OCI-LY3 (cell line): ENCODE measurements around the gene HTR7.

Source experiments
- H2AFZ ChIP-seq: fragments of 200-600, 300-600 bp; shearing (Covaris generic); 2 replicates; pipeline ENCODE4 v1.6.0; 2014; ENCODE audit warnings: antibody characterized with exemption, low read depth, low read length
- H3K27ac ChIP-seq: fragments of 200-600, 300-600 bp; sonication (generic); 2 replicates; pipeline ENCODE4 v1.5.1; 2014; ENCODE audit warnings: mild to moderate bottlenecking, low read length, moderate library complexity, mixed read lengths
- H3K27me3 ChIP-seq: fragments of 200-600, 300-600 bp; sonication (generic); 2 replicates; pipeline ENCODE4 v1.6.1; 2014; ENCODE audit warnings: low read depth, low read length, mixed read lengths
- H3K36me3 ChIP-seq: fragments of 200-600, 300-600 bp; sonication (generic); replicated peaks from 2 replicates; pipeline ENCODE3; 2014; ENCODE audit warnings: low read depth, low read length, mixed read lengths
- H3K4me1 ChIP-seq: fragments of 300-600, 200-600 bp; sonication (generic); 2 replicates; pipeline ENCODE4 v1.6.1; 2014; ENCODE audit warnings: low read length, mixed read lengths
- H3K4me2 ChIP-seq: fragments of 200-600, 300-600 bp; sonication (generic); 2 replicates; pipeline ENCODE4 v1.6.1; 2014; ENCODE audit warnings: low read length, mixed read lengths
- H3K4me3 ChIP-seq: fragments of 300-600, 200-600 bp; sonication (generic); 2 replicates; pipeline ENCODE4 v1.5.1; 2014; ENCODE audit warnings: antibody characterized with exemption, mild to moderate bottlenecking, low read length, moderate library complexity
- H3K79me2 ChIP-seq: fragments of 300-600, 200-600 bp; shearing (Covaris generic); 2 replicates; pipeline ENCODE4 v1.6.1; 2014; ENCODE audit warnings: mild to moderate bottlenecking, low read length, mixed read lengths
- H3K9ac ChIP-seq: fragments of 300-600, 200-600 bp; shearing (Covaris generic); 2 replicates; pipeline ENCODE4 v1.6.0; 2014; ENCODE audit warnings: mild to moderate bottlenecking, low read length, moderate library complexity
- H3K9me3 ChIP-seq: fragments of 200-600, 300-600 bp; shearing (Covaris generic); 2 replicates; pipeline ENCODE4 v1.6.1; 2014; ENCODE audit warnings: low read length, mixed read lengths; ENCODE audit not compliant: insufficient read depth
- H4K20me1 ChIP-seq: fragments of 200-600, 300-600 bp; sonication (generic); 2 replicates; pipeline ENCODE4 v1.6.1; 2016; ENCODE audit warnings: low read length, mixed read lengths; ENCODE audit not compliant: insufficient read depth
- EZH2phosphoT487 ChIP-seq: fragments of 200-600 bp; shearing (Covaris generic); IDR thresholded peaks from 2 replicates; pipeline ENCODE4 v1.6.1; 2018; ENCODE audit warnings: antibody characterized with exemption, mixed run types, low read depth
- TF ChIP-seq, protein P1 (sequence below): fragments of 200-600, 300-600 bp; sonication (generic); IDR thresholded peaks from 2 replicates; pipeline ENCODE4 v1.5.1; 2014; ENCODE audit warnings: antibody characterized with exemption, low read length, low read depth

Gene HTR7

DNA sequence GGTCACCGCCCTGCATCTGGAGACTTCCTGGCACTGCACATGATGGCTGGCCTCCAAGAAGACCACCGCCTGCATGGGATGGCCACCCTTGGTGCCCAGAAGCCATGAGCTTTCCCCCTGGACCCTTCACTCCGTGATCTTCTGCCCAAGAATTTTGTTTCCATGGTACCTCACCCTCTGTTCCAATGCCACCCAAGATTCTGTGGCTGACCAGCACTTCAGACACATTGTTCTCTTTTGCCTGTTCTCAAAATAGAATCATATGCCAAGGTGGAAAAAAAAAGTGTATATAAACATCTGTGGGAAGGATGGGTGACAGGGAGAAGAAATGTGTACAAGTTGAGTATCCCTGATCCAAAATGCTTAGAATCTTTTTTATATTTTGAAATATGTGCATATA is 12.1 kb downstream of the HTR7 start:
- Histone ChIP-seq H3K79me2 (no peaks in the 10 kb centered on the region), H4K20me1 (no peaks in the 10 kb centered on the region), H3K27me3 (no peaks in the 10 kb centered on the region), H3K36me3 (no peaks in the 10 kb centered on the region), H3K4me1 (peaks cover 16% of the 10 kb centered on the region), H3K9me3 (no peaks in the 10 kb centered on the region), H3K4me2 (no peak overlapping the region), H3K4me3 (no peak overlapping the region), H3K9ac (no peak overlapping the region), H2AFZ (no peak overlapping the region), H3K27ac (no peak overlapping the region)
- no peak for TF ChIP-seq EZH2phosphoT487
- TF ChIP-seq, protein P1, sequence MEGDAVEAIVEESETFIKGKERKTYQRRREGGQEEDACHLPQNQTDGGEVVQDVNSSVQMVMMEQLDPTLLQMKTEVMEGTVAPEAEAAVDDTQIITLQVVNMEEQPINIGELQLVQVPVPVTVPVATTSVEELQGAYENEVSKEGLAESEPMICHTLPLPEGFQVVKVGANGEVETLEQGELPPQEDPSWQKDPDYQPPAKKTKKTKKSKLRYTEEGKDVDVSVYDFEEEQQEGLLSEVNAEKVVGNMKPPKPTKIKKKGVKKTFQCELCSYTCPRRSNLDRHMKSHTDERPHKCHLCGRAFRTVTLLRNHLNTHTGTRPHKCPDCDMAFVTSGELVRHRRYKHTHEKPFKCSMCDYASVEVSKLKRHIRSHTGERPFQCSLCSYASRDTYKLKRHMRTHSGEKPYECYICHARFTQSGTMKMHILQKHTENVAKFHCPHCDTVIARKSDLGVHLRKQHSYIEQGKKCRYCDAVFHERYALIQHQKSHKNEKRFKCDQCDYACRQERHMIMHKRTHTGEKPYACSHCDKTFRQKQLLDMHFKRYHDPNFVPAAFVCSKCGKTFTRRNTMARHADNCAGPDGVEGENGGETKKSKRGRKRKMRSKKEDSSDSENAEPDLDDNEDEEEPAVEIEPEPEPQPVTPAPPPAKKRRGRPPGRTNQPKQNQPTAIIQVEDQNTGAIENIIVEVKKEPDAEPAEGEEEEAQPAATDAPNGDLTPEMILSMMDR: no peak

DNA sequence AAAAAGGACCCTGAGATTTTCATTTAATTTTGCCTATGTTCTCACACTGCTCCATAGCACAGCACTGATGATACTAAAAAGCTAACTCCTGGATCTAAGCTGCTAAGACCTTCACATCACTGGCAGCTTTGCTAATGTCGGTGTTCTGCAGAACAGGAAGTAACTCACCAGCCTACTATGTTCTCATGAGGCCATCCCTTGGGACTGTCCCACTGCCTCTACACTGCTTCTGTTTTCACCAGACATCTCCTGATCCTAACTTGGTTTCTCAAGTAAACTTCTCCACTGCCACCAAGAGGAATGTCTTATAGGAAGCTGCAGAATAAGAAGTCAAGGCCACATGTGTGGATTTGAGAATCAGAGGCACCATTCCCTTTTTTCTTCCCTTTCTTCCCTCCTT is 15.1 kb downstream of the HTR7 start:
- no peak overlapping the region for H3K27ac ChIP-seq
- H3K9me3 ChIP-seq: no peaks in the 10 kb centered on the region
- TF ChIP-seq, protein P1: no peak
- no peak for TF ChIP-seq EZH2phosphoT487
- no peak overlapping the region for H2AFZ ChIP-seq
- no peak overlapping the region for H3K9ac ChIP-seq
- H3K4me2 ChIP-seq: no peak overlapping the region
- no peaks in the 10 kb centered on the region for H3K79me2 ChIP-seq
- peaks cover 14% of the 10 kb centered on the region for H3K4me1 ChIP-seq
- no peaks in the 10 kb centered on the region for H3K36me3 ChIP-seq
- H4K20me1 ChIP-seq: no peaks in the 10 kb centered on the region
- H3K4me3 ChIP-seq: no peak overlapping the region
- no peaks in the 10 kb centered on the region for H3K27me3 ChIP-seq

DNA sequence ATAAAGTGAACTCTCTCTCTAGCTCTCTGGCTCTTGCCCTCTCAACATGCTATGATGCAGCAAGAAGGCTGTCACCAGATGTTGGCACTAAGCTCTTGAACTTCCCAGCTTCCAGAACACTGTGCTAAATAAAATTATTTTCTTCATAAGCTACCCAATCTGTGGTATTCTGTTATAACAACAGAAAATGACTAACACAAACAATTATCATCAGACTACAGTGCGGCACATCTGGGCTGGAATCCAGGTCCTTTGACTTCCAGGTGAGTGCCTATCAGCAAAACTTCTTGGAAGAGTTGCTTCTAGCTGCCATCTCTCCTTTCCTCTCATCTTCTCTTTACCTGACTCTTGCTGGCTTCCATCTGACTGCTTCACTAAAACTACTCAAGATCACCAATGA is 20.4 kb downstream of the HTR7 start:
- H2AFZ ChIP-seq: no peak overlapping the region
- TF ChIP-seq EZH2phosphoT487: no peak
- TF ChIP-seq, protein P1: no peak
- no peaks in the 10 kb centered on the region for H3K79me2 ChIP-seq
- H3K27ac ChIP-seq: no peak overlapping the region
- H3K9ac ChIP-seq: no peak overlapping the region
- no peaks in the 10 kb centered on the region for H3K4me1 ChIP-seq
- H4K20me1 ChIP-seq: no peaks in the 10 kb centered on the region
- H3K36me3 ChIP-seq: no peaks in the 10 kb centered on the region
- no peaks in the 10 kb centered on the region for H3K9me3 ChIP-seq
- H3K27me3 ChIP-seq: no peaks in the 10 kb centered on the region
- no peak overlapping the region for H3K4me3 ChIP-seq
- H3K4me2 ChIP-seq: no peak overlapping the region

DNA sequence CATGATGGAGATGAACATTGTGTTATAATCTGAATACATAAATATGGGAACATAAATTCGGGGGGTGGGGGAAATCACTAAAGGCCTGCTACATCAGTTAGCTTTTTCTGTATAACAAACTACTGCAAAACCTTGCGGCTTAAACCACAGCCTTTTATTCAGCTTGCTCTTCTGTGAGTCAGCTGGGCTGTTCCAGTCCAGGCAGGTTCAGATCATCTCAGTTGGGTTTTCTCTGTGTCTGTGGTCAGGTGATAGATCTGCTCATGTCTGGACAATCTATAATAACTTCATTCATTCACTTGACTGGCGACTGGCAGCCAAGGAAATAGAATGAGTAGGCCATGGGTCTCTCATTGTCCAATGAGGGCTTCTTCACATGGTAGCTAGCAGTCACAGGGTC is 23.5 kb downstream of the HTR7 start:
- H3K27ac ChIP-seq: no peak overlapping the region
- no peaks in the 10 kb centered on the region for H3K79me2 ChIP-seq
- no peak overlapping the region for H3K4me3 ChIP-seq
- no peaks in the 10 kb centered on the region for H3K4me1 ChIP-seq
- no peaks in the 10 kb centered on the region for H3K36me3 ChIP-seq
- H3K27me3 ChIP-seq: no peaks in the 10 kb centered on the region
- no peak overlapping the region for H2AFZ ChIP-seq
- no peak overlapping the region for H3K4me2 ChIP-seq
- TF ChIP-seq, protein P1: no peak
- TF ChIP-seq EZH2phosphoT487: no peak
- H4K20me1 ChIP-seq: no peaks in the 10 kb centered on the region
- H3K9me3 ChIP-seq: no peaks in the 10 kb centered on the region
- H3K9ac ChIP-seq: no peak overlapping the region
